Aorta (tissue), 5 donors: ENCODE results near the gene SLC7A6. TPM values are rescaled to one million over a fixed set of nuclear protein-coding genes. Genes with fewer than 3 reads are reported as not detected.

ENCODE experiments used
- ATAC-seq: fragments of 200-7000 bp; cut with Tn5 transposase; one replicate; pipeline ENCODE4 v1.9.1; 2022; ENCODE audit warnings: moderate library complexity; ENCODE audit not compliant: low FRiP score
- DNase-seq, 2 donors: peaks; one replicate each; pipeline ENCODE4 v3.0.0-alpha.2; 2020
- H3K27ac ChIP-seq, 2 donors: one replicate each; pipeline ENCODE4 v1.5.1; 2013; ENCODE audit warnings: low read length in 2 of 2, mild to moderate bottlenecking in 2 of 2, moderate library complexity in 2 of 2, control low read depth in 1 of 2, inconsistent platforms in 1 of 2, low read depth in 1 of 2
- H3K27me3 ChIP-seq, 2 donors: one replicate each; pipeline ENCODE4 v1.6.1; 2013; ENCODE audit warnings: control low read depth in 1 of 2, low read length in 1 of 2, mild to moderate bottlenecking in 1 of 2, moderate library complexity in 1 of 2; ENCODE audit not compliant: insufficient read depth in 2 of 2, control insufficient read depth in 1 of 2
- H3K36me3 ChIP-seq, 2 donors: one replicate each; pipeline ENCODE4 v1.6.1; 2013; ENCODE audit warnings: control low read depth in 1 of 2, low read length in 1 of 2, mild to moderate bottlenecking in 1 of 2; ENCODE audit not compliant: insufficient read depth in 2 of 2, control insufficient read depth in 1 of 2
- H3K4me1 ChIP-seq, 2 donors: one replicate each; pipeline ENCODE4 v1.6.1; 2013; ENCODE audit warnings: low read length in 2 of 2, control low read depth in 1 of 2, mild to moderate bottlenecking in 1 of 2, moderate library complexity in 1 of 2; ENCODE audit not compliant: insufficient read depth in 2 of 2, control insufficient read depth in 1 of 2
- H3K4me3 ChIP-seq, 2 donors: one replicate each; pipeline ENCODE4 v1.5.1; 2013; ENCODE audit warnings: low read length in 2 of 2, control low read depth in 1 of 2, mild to moderate bottlenecking in 1 of 2
- H3K9me3 ChIP-seq: one replicate; pipeline ENCODE4 v1.6.1; 2013; ENCODE audit warnings: mild to moderate bottlenecking, low read length; ENCODE audit not compliant: control insufficient read depth
- WGBS, 2 donors: extraction: QIAGEN DNeasy Blood & Tissue Kit; methylation state at CpG; one replicate each; pipeline ENCODE4 v1.1.7; 2013; 5-methylcytosine and 5-hydroxymethylcytosine counted together
- intact Hi-C, 2 donors: fragments of 100-400 bp; cut with DNase I; formaldehyde crosslinking; loops; one replicate each; pipeline versions ENCODE4 v1.14.2 to v1.15.0; 2022
- polyA plus RNA-seq, 2 donors: library from polyadenylated mRNA; stranded (reverse); fragments of 200-250 nt; gene quantifications; one replicate each; pipeline ENCODE4 v1.2.3, GENCODE V29; 2013
- total RNA-seq, 2 donors: library from RNA; stranded (reverse); fragmentation: NEBNext Ultra II Directional; extraction: Animal tissue kit (Norgen Biotek cat#: 25700); gene quantifications; one replicate each; pipeline ENCODE4 v1.2.1, GENCODE V29; 2021
- donor health status: healthy with polysubstance abuse.
- donor health status: Bipolar disorder and iron deficiency.
- donor health status: DM: no; HTN: no; CAD: no.
- donor health status: DM: no; HTN: no; CAD: no.
- donor health status: DM: yes; HTN: yes; CAD: no.

Gene SLC7A6
- total and polyA plus RNA-seq, 4 donors: 2.4 to 52.4 (median 29.9) TPM

- intact Hi-C loops: no loop called here
- H3K27ac ChIP-seq: no peak overlapping the region
- H3K4me1 ChIP-seq: no peaks in the 10 kb centered on the region
- H3K4me3 ChIP-seq: no peak overlapping the region
- no peaks in the 10 kb centered on the region for H3K27me3 ChIP-seq
- no peak for ATAC-seq
- H3K36me3 ChIP-seq: peaks cover 0 to 8% of the 10 kb centered on the region in 2 donors
- no peaks in the 10 kb centered on the region for H3K9me3 ChIP-seq
- DNase-seq: no peak
- WGBS, 2 donors: 0% methylated on average over 1 of the region's 1 CpG
Observed at GRCh38 chr16:68270353-68270752, 6.0 kb downstream of the SLC7A6 start.

GRCh38 chr16:68272507-68273209 is 8.3 kb downstream of the SLC7A6 start:
- Histone ChIP-seq H3K4me1 (no peaks in the 10 kb centered on the region), H3K4me3 (no peak overlapping the region), H3K36me3 (peaks cover 0 to 8% of the 10 kb centered on the region in 2 donors), H3K27ac (no peak overlapping the region), H3K9me3 (no peaks in the 10 kb centered on the region), H3K27me3 (no peaks in the 10 kb centered on the region)
- ATAC-seq (no peak), DNase-seq (no peak)
- WGBS, 2 donors: 87 to 91% methylated on average over 4 of the region's 4 CpGs
- intact Hi-C loops: no loop called here

DNA sequence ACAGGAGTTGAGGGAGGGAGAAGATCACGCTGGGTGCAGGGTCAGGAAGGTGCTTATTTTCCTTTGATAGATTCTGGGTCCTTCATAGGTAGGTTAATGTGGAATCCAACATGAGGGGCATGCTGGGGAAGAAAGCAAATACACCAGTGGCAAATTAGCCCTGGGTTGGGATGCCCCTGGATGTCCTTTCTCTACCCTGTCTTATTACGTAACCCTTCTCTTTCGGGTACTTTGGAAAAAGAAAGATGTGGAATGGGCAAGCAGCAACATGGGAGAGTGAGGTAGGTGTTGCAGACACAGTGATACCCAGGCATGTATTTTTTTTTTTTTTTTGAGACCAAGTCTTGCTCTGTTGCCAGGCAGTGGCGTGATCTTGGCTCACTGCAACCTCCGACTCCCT is 9.1 kb downstream of the SLC7A6 start:
- intact Hi-C loops: no loop called here
- Histone ChIP-seq H3K36me3 (peaks cover 0 to 8% of the 10 kb centered on the region in 2 donors), H3K4me3 (no peak overlapping the region), H3K27ac (no peak overlapping the region), H3K9me3 (no peaks in the 10 kb centered on the region), H3K4me1 (no peaks in the 10 kb centered on the region), H3K27me3 (no peaks in the 10 kb centered on the region)
- WGBS, 2 donors: 82 to 93% methylated on average over 5 of the region's 5 CpGs
- DNase-seq: no peak
- ATAC-seq: no peak

GRCh38 chr16:68273896-68274295 is 9.6 kb downstream of the SLC7A6 start:
- intact Hi-C loops: no loop called here
- Histone ChIP-seq H3K4me1 (no peaks in the 10 kb centered on the region), H3K4me3 (no peak overlapping the region), H3K27ac (no peak overlapping the region), H3K9me3 (no peaks in the 10 kb centered on the region), H3K27me3 (no peaks in the 10 kb centered on the region), H3K36me3 (peaks cover 0 to 8% of the 10 kb centered on the region in 2 donors)
- DNase-seq: no peak
- no peak for ATAC-seq
- WGBS, 2 donors: 95 to 97% methylated on average over 8 of the region's 8 CpGs

GRCh38 chr16:68274441-68274840 is 10.1 kb downstream of the SLC7A6 start:
- Histone ChIP-seq H3K9me3 (no peaks in the 10 kb centered on the region), H3K27ac (peak overlapping the region in 1 of 2 donors; percentile 39), H3K27me3 (no peaks in the 10 kb centered on the region), H3K4me1 (no peaks in the 10 kb centered on the region), H3K4me3 (no peak overlapping the region), H3K36me3 (peaks cover 0 to 8% of the 10 kb centered on the region in 2 donors)
- ATAC-seq (no peak), DNase-seq (no peak)
- 92 to 95% methylated on average over 4 of the region's 4 CpGs for WGBS, 2 donors
- intact Hi-C loops: no loop called here

DNA sequence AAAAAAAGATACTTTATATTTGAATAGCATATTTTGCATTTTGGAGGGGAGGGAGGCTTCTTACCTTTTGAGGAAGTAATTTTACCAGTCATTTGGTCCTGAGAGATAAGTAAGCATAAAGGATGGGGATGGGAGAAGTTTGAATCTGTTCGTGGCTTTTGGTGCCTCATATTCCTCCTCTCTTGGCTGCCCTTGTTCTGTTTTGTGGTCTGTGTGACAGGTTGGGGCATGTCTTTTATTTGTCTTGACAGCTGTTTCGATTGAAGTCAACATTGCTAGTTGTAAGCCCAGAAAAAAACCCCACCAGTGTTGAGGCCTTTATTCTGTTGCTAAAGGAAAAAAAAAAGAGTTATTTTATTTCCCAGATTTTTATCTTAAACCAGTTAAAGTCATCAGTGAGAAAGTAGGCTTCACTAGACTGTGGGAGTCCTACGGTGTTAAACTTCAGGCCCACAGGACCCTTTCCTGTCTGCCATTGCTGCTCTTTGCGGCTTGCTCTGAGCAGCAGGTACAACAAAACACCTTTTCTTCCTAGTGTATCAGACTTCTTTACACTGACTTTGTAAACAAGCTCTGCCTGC is 11.4 kb downstream of the SLC7A6 start:
- H3K4me1 ChIP-seq: no peaks in the 10 kb centered on the region
- H3K9me3 ChIP-seq: no peaks in the 10 kb centered on the region
- peaks cover 0 to 8% of the 10 kb centered on the region in 2 donors for H3K36me3 ChIP-seq
- H3K27me3 ChIP-seq: no peaks in the 10 kb centered on the region
- no peak for DNase-seq
- H3K27ac ChIP-seq: peak overlapping the region; percentile 36 to 76
- no peak overlapping the region for H3K4me3 ChIP-seq
- intact Hi-C loops: no loop called here
- 15% methylated on average over 4 of the region's 4 CpGs for WGBS, 2 donors
- ATAC-seq: no peak

- Histone ChIP-seq H3K9me3 (no peaks in the 10 kb centered on the region), H3K4me1 (no peaks in the 10 kb centered on the region), H3K27me3 (no peaks in the 10 kb centered on the region), H3K4me3 (no peak overlapping the region), H3K36me3 (peaks cover 0 to 8% of the 10 kb centered on the region in 2 donors), H3K27ac (peak overlapping the region in 1 of 2 donors; percentile 36)
- intact Hi-C loops: no loop called here
- no peak for DNase-seq
- peak; percentile 71 for ATAC-seq
- 7 to 23% methylated on average over 3 of the region's 3 CpGs for WGBS, 2 donors
Observed at GRCh38 chr16:68276223-68276622, 11.9 kb downstream of the SLC7A6 start.

DNA sequence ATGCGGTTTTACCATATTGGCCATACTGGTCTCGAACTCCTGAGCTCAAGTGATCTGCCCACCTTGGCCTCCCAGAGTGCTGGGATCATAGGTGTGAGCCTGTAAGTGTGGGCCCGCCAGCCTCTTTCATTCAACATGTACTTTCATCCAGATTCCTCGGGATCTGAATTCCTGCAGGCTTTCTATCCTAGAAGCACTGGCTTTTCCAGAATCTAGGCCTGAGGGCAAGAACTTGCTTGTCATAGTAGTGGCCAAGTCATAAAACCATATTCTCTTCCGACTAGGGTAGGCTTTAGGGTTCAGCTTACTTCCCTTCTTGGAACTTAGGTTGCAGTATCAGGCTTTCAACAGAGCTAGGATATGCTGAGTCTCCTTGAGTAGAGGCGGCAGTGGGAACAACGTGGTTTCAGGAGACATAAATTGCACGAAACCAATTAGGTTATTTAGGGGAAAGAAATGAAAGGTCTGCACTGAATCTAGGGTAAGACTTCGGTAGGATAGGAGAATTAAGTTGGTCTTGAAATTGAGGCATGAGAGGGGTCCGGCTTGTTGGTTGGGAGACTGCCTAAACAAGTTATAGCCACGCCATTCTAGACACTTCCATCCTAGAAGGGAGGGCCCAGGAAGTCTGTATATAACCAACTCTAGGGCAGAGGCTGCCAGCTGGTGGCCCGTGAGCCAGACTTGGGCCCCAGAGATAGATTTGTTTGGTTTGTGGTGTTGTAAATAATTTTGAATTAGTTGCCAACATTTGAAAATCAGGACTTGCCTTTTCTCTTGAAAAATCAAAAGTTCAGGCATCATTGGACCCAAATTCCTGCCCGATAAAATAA is 15.6 kb downstream of the SLC7A6 start:
- Histone ChIP-seq H3K27ac (no peak overlapping the region), H3K36me3 (peaks cover 4 to 5% of the 10 kb centered on the region in 2 donors), H3K4me3 (no peak overlapping the region), H3K27me3 (no peaks in the 10 kb centered on the region), H3K4me1 (no peaks in the 10 kb centered on the region), H3K9me3 (no peaks in the 10 kb centered on the region)
- WGBS, 2 donors: 90 to 92% methylated on average over 13 of the region's 13 CpGs
- no peak for DNase-seq
- no peak for ATAC-seq
- intact Hi-C loops: no loop called here
